Naive thymus-derived CD4-positive, alpha-beta T cell (primary cell): Measurements from ENCODE around the gene TRAF3IP1. TPM values are rescaled to one million over a fixed set of nuclear protein-coding genes. Genes with fewer than 3 reads are reported as not detected.

ENCODE experiments used
- ATAC-seq: fragments of 150-1000 bp; cut with Tn5 transposase; 2 replicates; pipeline ENCODE4 v1.10.0; 2021; ENCODE audit warnings: mild to moderate bottlenecking, moderate library complexity
- CTCF ChIA-PET: fragments of 350-600 bp; sonication (Branson Sonifier 250); formaldehyde crosslinking; loops from one replicate; lab custom pipeline; 2021; ENCODE audit warnings: antibody characterized with exemption; lab: Charles Lee
- POLR2A ChIA-PET: fragments of 350-600 bp; sonication (Branson Sonifier 250); formaldehyde crosslinking; loops from one replicate; lab custom pipeline; 2021; ENCODE audit warnings: antibody characterized with exemption, inconsistent platforms; lab: Charles Lee
- DNase-seq, 9 donors: peaks; one replicate each; pipeline versions ENCODE4 v3.0.0 to v3.0.0-alpha.2; 2020 to 2022; ENCODE audit warnings: mixed read lengths in 1 of 9
- H3K27ac ChIP-seq: one replicate; pipeline ENCODE4 v1.7.0; 2013; ENCODE audit warnings: mild to moderate bottlenecking, low read depth, low read length, moderate library complexity
- H3K27me3 ChIP-seq, 2 donors: one replicate each; pipeline ENCODE4 v1.7.0; 2013; ENCODE audit warnings: low read length in 2 of 2, mild to moderate bottlenecking in 2 of 2, moderate library complexity in 2 of 2; ENCODE audit not compliant: control insufficient read depth in 2 of 2, insufficient read depth in 2 of 2
- H3K36me3 ChIP-seq, 3 experiments: 1 replicate in 2 of 3; 2 replicates in 1 of 3; pipeline ENCODE4 v1.7.0; 2013; ENCODE audit warnings: low read length in 3 of 3, mild to moderate bottlenecking in 3 of 3, moderate library complexity in 1 of 3; ENCODE audit not compliant: insufficient read depth in 3 of 3, control insufficient read depth in 2 of 3
- H3K4me1 ChIP-seq, 2 donors: one replicate each; pipeline ENCODE4 v1.7.0; 2013; ENCODE audit warnings: low read length in 2 of 2, mild to moderate bottlenecking in 2 of 2, moderate library complexity in 1 of 2; ENCODE audit not compliant: control insufficient read depth in 2 of 2, insufficient read depth in 2 of 2
- H3K4me3 ChIP-seq: 2 replicates; pipeline ENCODE4 v1.7.0; 2013; ENCODE audit warnings: mild to moderate bottlenecking, low read length
- H3K9me3 ChIP-seq, 3 experiments: 1 replicate in 2 of 3; 2 replicates in 1 of 3; pipeline ENCODE4 v1.7.0; 2013; ENCODE audit warnings: low read length in 3 of 3; ENCODE audit not compliant: control insufficient read depth in 2 of 3
- H3K27ac Mint-ChIP-seq, 9 donors: one replicate each; pipeline ENCODE4 v1.8.0; 2020 to 2022; ENCODE audit warnings: mixed read lengths in 9 of 9, mild to moderate bottlenecking in 8 of 9, moderate library complexity in 5 of 9, inconsistent platforms in 2 of 9
- H3K27me3 Mint-ChIP-seq, 5 donors: one replicate each; pipeline ENCODE4 v1.8.0; 2021 to 2022; ENCODE audit warnings: mixed read lengths in 5 of 5, mild to moderate bottlenecking in 1 of 5
- H3K36me3 Mint-ChIP-seq, 5 donors: one replicate each; pipeline ENCODE4 v1.8.0; 2020 to 2022; ENCODE audit warnings: mixed read lengths in 5 of 5, mild to moderate bottlenecking in 3 of 5, inconsistent platforms in 1 of 5
- H3K4me1 Mint-ChIP-seq, 7 donors: one replicate each; pipeline ENCODE4 v1.8.0; 2020 to 2022; ENCODE audit warnings: mixed read lengths in 7 of 7, mild to moderate bottlenecking in 3 of 7, inconsistent platforms in 1 of 7
- H3K4me3 Mint-ChIP-seq, 10 donors: one replicate each; pipeline ENCODE4 v1.8.0; 2020 to 2022; ENCODE audit warnings: mild to moderate bottlenecking in 10 of 10, mixed read lengths in 10 of 10, moderate library complexity in 6 of 10, inconsistent platforms in 2 of 10
- H3K9me3 Mint-ChIP-seq, 11 donors: one replicate each; pipeline ENCODE4 v1.8.0; 2020 to 2022; ENCODE audit warnings: mixed read lengths in 11 of 11, mild to moderate bottlenecking in 4 of 11, inconsistent platforms in 1 of 11, moderate library complexity in 1 of 11
- intact Hi-C, 2 donors: fragments of 100-400 bp; cut with micrococcal nuclease; formaldehyde crosslinking; loops; one replicate each; pipeline ENCODE4 v1.15.1; 2023
- polyA plus RNA-seq, 2 donors: library from polyadenylated mRNA; unstranded; fragments of 300-500 nt; fragmentation: Illumina TruSeq; gene quantifications; one replicate each; pipeline ENCODE4 v1.2.3, GENCODE V29; 2021
- total RNA-seq, 6 experiments: library from RNA in 5 of 6; stranded (reverse) in 5 of 6; gene quantifications; 1 replicate in 5 of 6; 2 replicates in 1 of 6; pipeline ENCODE4 v1.2.3 and lab custom pipeline; 2021 to 2026

TRAF3IP1 gene
- total and polyA plus RNA-seq, 7 experiments from 2014 or later, result 4.3 to 13.3 (median 7.4) TPM

DNA sequence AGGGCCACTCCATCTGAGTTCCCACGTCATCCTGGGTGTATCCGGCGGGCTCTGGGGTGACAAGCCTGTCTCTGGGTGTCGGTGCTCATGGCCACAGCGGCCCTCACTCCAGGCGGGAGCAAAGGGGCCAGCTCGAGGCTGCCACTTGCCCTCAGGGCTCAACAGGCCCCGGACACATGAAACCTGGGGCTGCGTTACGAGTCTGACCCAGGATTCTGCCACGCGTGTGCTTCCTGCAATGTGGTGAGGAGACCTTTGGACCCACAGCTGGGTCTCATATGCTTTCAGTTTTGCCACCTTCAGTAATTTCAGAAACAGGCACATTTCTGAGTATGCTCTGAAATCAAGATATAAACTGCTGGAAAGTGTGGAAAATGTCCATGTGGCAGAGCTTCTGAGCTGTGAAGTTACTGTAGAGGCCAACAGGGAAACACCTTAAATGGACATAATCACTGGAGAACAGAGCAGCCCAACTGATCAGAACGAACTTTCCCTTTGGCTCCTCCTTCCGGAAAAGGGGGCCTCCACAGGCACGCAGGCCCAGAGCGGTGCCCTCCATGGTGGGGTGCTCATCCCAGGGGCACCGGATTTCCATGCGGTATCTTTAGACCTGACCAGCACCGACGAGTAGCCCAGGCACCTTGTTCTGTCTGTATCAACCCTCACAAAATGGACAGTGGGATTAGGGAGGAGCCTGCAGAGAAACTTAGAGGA lies 46.0 kb upstream of the TRAF3IP1 start:
- CTCF ChIA-PET, result no interaction called here
- Mint-ChIP-seq H3K27ac (no peak overlapping the region), H3K4me3 (no peak overlapping the region), H3K9me3 (no peaks in the 10 kb centered on the region), H3K36me3 (peaks cover 4 to 51% (median 18%) of the 10 kb centered on the region in 5 donors), H3K27me3 (no peaks in the 10 kb centered on the region), H3K4me1 (peaks cover 0 to 5% (median 0%) of the 10 kb centered on the region in 7 donors)
- H3K9me3 ChIP-seq, result no peaks in the 10 kb centered on the region
- H3K27me3 ChIP-seq, result no peaks in the 10 kb centered on the region
- H3K27ac ChIP-seq, result no peak overlapping the region
- H3K4me1 ChIP-seq, result no peaks in the 10 kb centered on the region
- ATAC-seq (no peak), DNase-seq (no peak)
- intact Hi-C loops, result no loop called here
- H3K36me3 ChIP-seq, result peaks cover 8 to 79% (median 8%) of the 10 kb centered on the region in 3 experiments
- POLR2A ChIA-PET, result interaction anchor here (0.9 kb wide), 1 partner anchor 14 kb away, joined by 3 read pairs; the partner anchor contains the start of gene PER2
- H3K4me3 ChIP-seq, result no peak overlapping the region

DNA sequence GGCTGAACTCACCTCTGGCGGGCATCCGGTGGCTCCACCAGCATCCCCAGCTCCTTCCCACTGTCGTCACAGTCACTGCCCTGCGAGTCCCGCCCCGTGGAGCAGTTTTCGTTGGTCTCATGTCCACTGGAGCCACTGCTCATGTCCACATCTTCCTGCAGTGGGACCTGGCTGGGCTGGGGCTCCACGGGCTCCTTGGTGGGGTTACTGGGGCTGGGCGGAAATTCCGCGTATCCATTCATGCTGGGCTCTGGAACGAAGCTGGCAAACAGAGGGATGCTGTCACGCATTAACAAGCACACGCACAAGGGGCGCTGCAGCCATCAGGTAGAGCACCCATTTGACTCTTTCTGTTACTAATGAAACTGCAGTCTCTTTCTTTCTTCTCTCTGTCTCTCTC lies 42.6 kb upstream of the TRAF3IP1 start:
- peaks cover 0 to 25% (median 19%) of the 10 kb centered on the region in 7 donors for H3K4me1 Mint-ChIP-seq
- Histone ChIP-seq H3K27ac (no peak overlapping the region), H3K9me3 (no peaks in the 10 kb centered on the region), H3K4me1 (no peaks in the 10 kb centered on the region), H3K36me3 (peaks cover under 1 to 54% (median 8%) of the 10 kb centered on the region in 3 experiments), H3K27me3 (no peaks in the 10 kb centered on the region), H3K4me3 (no peak overlapping the region)
- no peak overlapping the region for H3K4me3 Mint-ChIP-seq
- intact Hi-C loops, result no loop called here
- peaks cover 2 to 29% (median 10%) of the 10 kb centered on the region in 5 donors for H3K36me3 Mint-ChIP-seq
- H3K27ac Mint-ChIP-seq, result peak overlapping the region in 1 of 9 donors; percentile 28
- H3K27me3 Mint-ChIP-seq, result no peaks in the 10 kb centered on the region
- ChIA-PET POLR2A (interaction anchor here (1.8 kb wide), 1 partner anchor 12 kb away, joined by 4 read pairs; no protein-coding TSS in a partner anchor), CTCF (no interaction called here)
- ATAC-seq (no peak), DNase-seq (no peak)
- peaks cover 0 to 2% (median 0%) of the 10 kb centered on the region in 11 donors for H3K9me3 Mint-ChIP-seq

DNA sequence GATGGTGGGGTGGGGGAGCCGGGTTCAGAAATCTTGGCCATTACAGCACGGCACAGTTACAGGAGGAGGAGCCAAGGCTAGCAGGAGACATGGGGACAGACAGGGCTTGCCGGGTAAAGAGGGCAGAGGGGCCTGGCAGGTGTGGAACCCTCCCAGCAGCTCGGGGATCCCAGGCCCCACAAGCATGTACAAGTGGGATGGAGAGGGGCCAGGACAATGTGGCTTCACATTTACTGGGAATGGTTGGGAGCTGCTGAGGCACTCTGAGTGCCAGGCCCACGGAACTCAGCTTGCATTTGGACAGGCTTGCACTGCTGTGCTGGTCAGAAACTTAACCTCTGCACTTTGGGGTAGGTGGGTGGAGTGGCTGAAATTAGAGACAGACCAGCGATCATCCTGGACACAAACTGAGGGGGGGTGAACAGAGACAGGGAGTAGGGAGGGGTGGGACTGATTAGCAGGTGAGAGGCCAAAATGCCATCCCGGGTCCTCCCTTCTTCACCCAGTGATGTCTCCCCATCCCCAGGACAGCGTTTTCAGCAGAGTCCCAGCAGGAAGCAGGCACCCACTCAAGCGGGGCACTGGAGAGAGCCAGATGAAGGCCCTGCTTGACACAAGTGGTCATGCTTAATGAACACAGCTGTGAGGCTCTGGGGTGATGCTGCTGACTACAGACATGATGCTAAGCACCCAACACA lies 41.5 kb upstream of the TRAF3IP1 start:
- intact Hi-C loops, result no loop called here
- DNase-seq (no peak), ATAC-seq (no peak)
- POLR2A ChIA-PET, result interaction anchor here (1.8 kb wide), 1 partner anchor 11 kb away, joined by 4 read pairs; no protein-coding TSS in a partner anchor
- peaks cover 0 to 2% (median 0%) of the 10 kb centered on the region in 11 donors for H3K9me3 Mint-ChIP-seq
- Histone ChIP-seq H3K36me3 (peaks cover 0 to 48% (median 8%) of the 10 kb centered on the region in 3 experiments), H3K27me3 (no peaks in the 10 kb centered on the region), H3K27ac (no peak overlapping the region), H3K4me1 (no peaks in the 10 kb centered on the region), H3K4me3 (no peak overlapping the region), H3K9me3 (no peaks in the 10 kb centered on the region)
- CTCF ChIA-PET, result no interaction called here
- H3K4me1 Mint-ChIP-seq, result peaks cover 4 to 36% (median 30%) of the 10 kb centered on the region in 7 donors
- no peak overlapping the region for H3K4me3 Mint-ChIP-seq
- H3K27me3 Mint-ChIP-seq, result no peaks in the 10 kb centered on the region
- peaks cover 0 to 25% (median 8%) of the 10 kb centered on the region in 5 donors for H3K36me3 Mint-ChIP-seq
- peak overlapping the region in 1 of 9 donors; percentile 28 for H3K27ac Mint-ChIP-seq

DNA sequence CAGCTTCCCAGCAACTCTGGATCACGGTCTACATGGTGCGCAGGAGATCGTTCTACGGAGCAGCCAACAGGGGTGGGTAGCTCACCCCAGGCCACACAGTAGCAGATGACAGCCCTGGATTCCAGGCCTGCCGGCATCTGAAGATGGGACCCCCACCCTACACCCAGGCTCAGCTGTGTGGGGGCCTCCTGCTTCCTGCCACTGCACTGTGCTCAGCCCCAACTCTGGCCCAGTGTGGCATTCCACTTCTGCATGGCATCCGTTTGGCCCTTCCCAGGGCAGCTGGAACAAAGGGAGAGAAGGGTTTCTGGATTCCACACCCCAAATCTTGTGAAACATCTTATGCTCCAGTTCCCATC lies 41.0 kb upstream of the TRAF3IP1 start:
- no peak for ATAC-seq
- Histone ChIP-seq H3K4me3 (no peak overlapping the region), H3K36me3 (peaks cover 0 to 44% (median 8%) of the 10 kb centered on the region in 3 experiments), H3K27me3 (no peaks in the 10 kb centered on the region), H3K27ac (no peak overlapping the region), H3K9me3 (no peaks in the 10 kb centered on the region), H3K4me1 (no peaks in the 10 kb centered on the region)
- POLR2A ChIA-PET, result no interaction called here
- H3K4me1 Mint-ChIP-seq, result peaks cover 4 to 41% (median 35%) of the 10 kb centered on the region in 7 donors
- peaks cover 0 to 20% (median 8%) of the 10 kb centered on the region in 5 donors for H3K36me3 Mint-ChIP-seq
- DNase-seq, result no peak
- H3K4me3 Mint-ChIP-seq, result no peak overlapping the region
- H3K9me3 Mint-ChIP-seq, result peaks cover 0 to 2% (median 0%) of the 10 kb centered on the region in 11 donors
- intact Hi-C loops, result no loop called here
- no peaks in the 10 kb centered on the region for H3K27me3 Mint-ChIP-seq
- no peak overlapping the region for H3K27ac Mint-ChIP-seq
- CTCF ChIA-PET, result no interaction called here

DNA sequence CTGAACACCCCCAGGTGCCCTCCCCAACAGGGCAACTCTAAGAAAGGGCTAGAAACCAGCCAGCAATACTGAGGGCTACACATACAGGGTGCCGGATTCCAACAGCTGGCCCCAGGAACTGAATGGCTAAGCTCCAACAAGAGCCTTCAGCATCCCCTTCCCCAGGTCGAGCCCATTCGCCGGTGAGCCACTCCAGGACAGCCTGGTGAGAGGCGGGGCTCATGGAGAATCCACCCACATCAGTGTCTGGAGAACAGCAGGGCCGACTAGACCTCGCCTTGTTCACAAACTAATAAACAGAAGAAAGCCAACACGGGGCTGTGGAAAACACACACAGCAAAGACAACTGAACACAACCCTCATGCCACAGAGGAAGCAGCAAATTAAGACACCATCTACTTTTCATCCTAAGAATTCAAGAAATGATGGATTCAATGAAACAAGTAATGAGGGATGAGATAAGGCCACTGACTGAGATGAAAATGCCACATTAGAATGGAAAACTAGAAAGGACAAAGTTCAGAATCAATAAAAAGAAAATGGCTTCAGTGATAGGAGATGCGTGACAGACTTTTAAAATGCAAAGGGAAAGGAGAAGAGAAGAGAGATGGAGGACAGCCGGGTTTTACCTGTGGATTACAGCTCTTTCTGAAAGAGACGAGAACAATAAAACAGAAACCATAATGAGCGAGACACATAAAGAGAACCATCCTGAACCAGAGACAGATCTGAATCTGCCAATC lies 40.1 kb upstream of the TRAF3IP1 start:
- no peak for ATAC-seq
- Histone ChIP-seq H3K9me3 (no peaks in the 10 kb centered on the region), H3K36me3 (peaks cover 0 to 34% (median 4%) of the 10 kb centered on the region in 3 experiments), H3K4me1 (no peaks in the 10 kb centered on the region), H3K27ac (no peak overlapping the region), H3K4me3 (no peak overlapping the region), H3K27me3 (no peaks in the 10 kb centered on the region)
- Mint-ChIP-seq H3K9me3 (peaks cover 0 to 2% (median 0%) of the 10 kb centered on the region in 11 donors), H3K36me3 (peaks cover 0 to 12% (median 4%) of the 10 kb centered on the region in 5 donors), H3K27me3 (no peaks in the 10 kb centered on the region), H3K27ac (peak overlapping the region in 1 of 9 donors; percentile 19), H3K4me1 (peaks cover 4 to 44% (median 41%) of the 10 kb centered on the region in 7 donors), H3K4me3 (no peak overlapping the region)
- CTCF ChIA-PET, result no interaction called here
- no peak for DNase-seq
- intact Hi-C loops, result loop anchor here in 1 of 2 donors (10.0 kb wide), 1 partner anchor 1745 kb away; the partner anchor contains the start of gene NDUFA10
- POLR2A ChIA-PET, result no interaction called here

DNA sequence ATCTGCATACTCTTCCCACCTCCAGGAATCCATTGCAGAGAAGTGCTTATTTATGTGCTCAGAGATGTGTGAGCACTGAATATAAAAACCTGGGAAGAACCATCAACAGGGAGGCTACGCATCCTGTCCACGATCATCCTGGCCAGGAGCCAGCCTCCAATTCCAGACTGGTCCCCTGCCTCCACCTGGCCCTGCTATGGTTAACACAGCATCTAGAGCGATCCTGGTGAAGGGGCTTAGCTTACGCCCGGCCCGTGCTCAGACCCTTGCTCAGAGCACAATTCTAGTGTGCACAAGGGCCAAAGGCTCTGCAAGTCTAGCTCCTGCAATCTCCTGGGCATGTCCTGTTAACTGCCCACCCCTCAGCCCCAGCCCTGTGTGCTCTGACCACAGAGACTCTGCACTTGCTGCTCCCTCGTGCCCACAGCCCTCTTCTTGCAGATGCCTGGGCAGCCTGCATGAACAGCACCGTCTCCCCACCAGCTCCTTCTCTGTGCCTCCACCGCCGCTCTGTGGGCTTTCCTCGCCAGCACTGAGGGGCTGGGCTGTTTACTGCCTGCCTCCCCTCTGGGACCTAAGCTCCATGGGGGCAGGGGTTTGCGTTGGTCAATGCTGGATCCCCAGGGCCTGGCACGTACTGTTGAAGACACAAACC lies 38.4 kb upstream of the TRAF3IP1 start:
- no peak overlapping the region for H3K4me3 Mint-ChIP-seq
- H3K9me3 Mint-ChIP-seq, result peaks cover 0 to 2% (median 0%) of the 10 kb centered on the region in 11 donors
- H3K9me3 ChIP-seq, result no peaks in the 10 kb centered on the region

More for the DNA sequence above, 38.4 kb upstream of the TRAF3IP1 start:
- Histone ChIP-seq H3K36me3 (peaks cover 0 to 17% (median 0%) of the 10 kb centered on the region in 3 experiments), H3K27me3 (no peaks in the 10 kb centered on the region), H3K4me3 (no peak overlapping the region), H3K4me1 (peaks cover 0 to 1% of the 10 kb centered on the region in 2 donors), H3K27ac (no peak overlapping the region)
- intact Hi-C loops, result loop anchor here in 1 of 2 donors (10.0 kb wide), 1 partner anchor 1743 kb away; the partner anchor contains the start of gene NDUFA10
- POLR2A ChIA-PET, result no interaction called here
- Mint-ChIP-seq H3K36me3 (peaks cover 0 to 7% (median 0%) of the 10 kb centered on the region in 5 donors), H3K27me3 (no peaks in the 10 kb centered on the region), H3K4me1 (peaks cover 11 to 61% (median 51%) of the 10 kb centered on the region in 7 donors), H3K27ac (peak overlapping the region in 1 of 9 donors; percentile 28)
- ATAC-seq (no peak), DNase-seq (no peak)
- CTCF ChIA-PET, result no interaction called here
